CD4-positive, alpha-beta T cell (primary cell): ENCODE measurements around the gene RPL36. TPM values are rescaled to one million over a fixed set of nuclear protein-coding genes. Genes with fewer than 3 reads are reported as not detected.
"Not testable (repeated sequence)": the region's sequence is repeated elsewhere in the genome, so short reads cannot be mapped to it uniquely, and the experiment has no call there.

ENCODE experiments used
- ATAC-seq: fragments of 200-7000 bp; cut with Tn5 transposase; one replicate; pipeline ENCODE4 v1.10.0; 2022; ENCODE audit warnings: mild to moderate bottlenecking; ENCODE audit not compliant: poor library complexity
- CTCF ChIA-PET: fragments of 350-600 bp; sonication (Branson Sonifier 250); formaldehyde crosslinking; loops from one replicate; lab custom pipeline; 2021; ENCODE audit warnings: antibody characterized with exemption, inconsistent platforms; lab: Charles Lee
- POLR2A ChIA-PET: fragments of 350-600 bp; sonication (Branson Sonifier 250); formaldehyde crosslinking; loops from one replicate; lab custom pipeline; 2021; ENCODE audit warnings: antibody characterized with exemption, inconsistent platforms; lab: Charles Lee
- DNase-seq, 14 experiments: peaks; one replicate each; pipeline ENCODE4 v3.0.0-alpha.2; 2013 to 2020; ENCODE audit warnings: mixed read lengths in 2 of 14
- H3K27ac ChIP-seq, 2 donors: one replicate each; pipeline versions ENCODE4 v1.5.1 to v1.7.0; 2013; ENCODE audit warnings: low read length in 2 of 2, low read depth in 1 of 2, mild to moderate bottlenecking in 1 of 2
- H3K27me3 ChIP-seq, 2 experiments: 1 replicate in 1 of 2; 2 replicates in 1 of 2; pipeline versions ENCODE4 v1.6.1 to v1.7.0; 2013; ENCODE audit warnings: low read length in 2 of 2, control low read depth in 1 of 2, mild to moderate bottlenecking in 1 of 2, moderate library complexity in 1 of 2; ENCODE audit not compliant: insufficient read depth in 2 of 2, control insufficient read depth in 1 of 2
- H3K36me3 ChIP-seq: one replicate; pipeline ENCODE4 v1.6.1; 2013; ENCODE audit warnings: low read length, control low read depth; ENCODE audit not compliant: insufficient read depth
- H3K4me1 ChIP-seq: one replicate; pipeline ENCODE4 v1.6.1; 2013; ENCODE audit warnings: low read length, control low read depth; ENCODE audit not compliant: insufficient read depth
- H3K4me3 ChIP-seq: one replicate; pipeline ENCODE4 v1.5.1; 2013; ENCODE audit warnings: mild to moderate bottlenecking, low read length, moderate library complexity
- H3K9me3 ChIP-seq, 2 experiments: 1 replicate in 1 of 2; 2 replicates in 1 of 2; pipeline versions ENCODE4 v1.6.1 to v1.7.0; 2013; ENCODE audit warnings: low read length in 2 of 2, mild to moderate bottlenecking in 2 of 2, control low read depth in 1 of 2, moderate library complexity in 1 of 2; ENCODE audit not compliant: control insufficient read depth in 1 of 2, insufficient read depth in 1 of 2
- H3K27ac Mint-ChIP-seq: one replicate; pipeline ENCODE4 v1.8.0; 2020; ENCODE audit warnings: mixed read lengths
- H3K27me3 Mint-ChIP-seq: one replicate; pipeline ENCODE4 v1.8.0; 2021; ENCODE audit warnings: mixed read lengths
- H3K36me3 Mint-ChIP-seq: one replicate; pipeline ENCODE4 v1.8.0; 2021; ENCODE audit warnings: low read depth, mixed read lengths
- H3K4me1 Mint-ChIP-seq: one replicate; pipeline ENCODE4 v1.8.0; 2021; ENCODE audit warnings: low read depth, mixed read lengths
- H3K4me3 Mint-ChIP-seq: one replicate; pipeline ENCODE4 v1.8.0; 2020; ENCODE audit warnings: mild to moderate bottlenecking, mixed read lengths
- H3K9me3 Mint-ChIP-seq: one replicate; pipeline ENCODE4 v1.8.0; 2020; ENCODE audit warnings: mixed read lengths
- CTCF ChIP-seq: fragments of 200-600 bp; IDR thresholded peaks from one replicate; pipeline ENCODE4 v1.8.0; 2022; ENCODE audit warnings: antibody characterized with exemption, mild to moderate bottlenecking
- intact Hi-C, 2 experiments: fragments of 100-400 bp; cut with DNase I in 1 of 2; cut with micrococcal nuclease in 1 of 2; formaldehyde crosslinking; loops; one replicate each; pipeline versions ENCODE4 v1.15.1 to v1.9.0; 2023 to 2025; cut with DNase I, micrococcal nuclease
- total RNA-seq, 174 experiments: library from RNA in 2 of 174; stranded (reverse) in 2 of 174; gene quantifications; one replicate each; pipeline ENCODE4 v1.2.3 and lab custom pipeline; 2021 to 2026

The RPL36 gene
- total RNA-seq, 2 experiments from 2014 or later = 1,509 to 1,565 TPM

GRCh38 chr19:5688262-5688881 is 1.7 kb upstream of the RPL36 start:
- H3K4me3 ChIP-seq, H3K27ac ChIP-seq, H3K27me3 ChIP-seq, DNase-seq, CTCF ChIA-PET, H3K27me3 Mint-ChIP-seq, H3K9me3 ChIP-seq, ATAC-seq, H3K9me3 Mint-ChIP-seq: not testable (repeated sequence)
- Mint-ChIP-seq H3K4me3 (peak overlapping the region; percentile 79), H3K36me3 (peaks cover 29% of the 10 kb centered on the region), H3K4me1 (peaks cover 43% of the 10 kb centered on the region), H3K27ac (peak overlapping the region; percentile 64)
- Histone ChIP-seq H3K36me3 (peaks cover 20% of the 10 kb centered on the region), H3K4me1 (peaks cover 54% of the 10 kb centered on the region)
- intact Hi-C loops = loop anchor here in 1 of 2 experiments (10.0 kb wide), 3 partner anchors 286 to 894 kb away; partner anchors contain the start of genes CLPP, FEM1A and RANBP3
- POLR2A ChIA-PET = interaction anchor here (2.9 kb wide), 2 partner anchors 32 to 216 kb away, joined by 12 to 29 read pairs; partner anchors contain the start of genes CATSPERD, LONP1, NDUFA11 and VMAC

GRCh38 chr19:5690955-5691821 is 1.1 kb downstream of the RPL36 start:
- Histone ChIP-seq H3K9me3 (peaks cover 0 to 6% of the 10 kb centered on the region in 2 experiments), H3K4me1 (peaks cover 50% of the 10 kb centered on the region), H3K27me3 (no peaks in the 10 kb centered on the region), H3K4me3 (peak overlapping the region; percentile 100), H3K36me3 (peaks cover 47% of the 10 kb centered on the region), H3K27ac (peak overlapping the region; percentile 91 to 95)
- DNase-seq = peak in 7 of 14 experiments; percentile 17 to 66 (median 37)
- ATAC-seq = peak; percentile 24
- Mint-ChIP-seq H3K36me3 (peaks cover 52% of the 10 kb centered on the region), H3K9me3 (no peaks in the 10 kb centered on the region), H3K27ac (peak overlapping the region; percentile 96), H3K27me3 (no peaks in the 10 kb centered on the region), H3K4me1 (peaks cover 42% of the 10 kb centered on the region), H3K4me3 (peak overlapping the region; percentile 96)
- ChIA-PET CTCF (interaction anchor here (1.3 to 2.6 kb wide), 3 partner anchors 25 to 30 kb away, joined by 6 to 20 read pairs (median 7); partner anchors contain the start of genes CATSPERD and LONP1), POLR2A (interaction anchor here (0.7 to 3.1 kb wide), 10 partner anchors 12 to 332 kb away, joined by 3 to 51 read pairs (median 4); partner anchors contain the start of genes CATSPERD, DUS3L, LONP1 and NDUFA11)
- no peak for TF ChIP-seq CTCF
- intact Hi-C loops = loop anchor here (1.0 to 2.0 kb wide), 2 partner anchors 29 to 102 kb away; partner anchors contain the start of genes CATSPERD (in 2 of the 2) and LONP1 (in 2 of the 2)

GRCh38 chr19:5691822-5692722 is 2.0 kb downstream of the RPL36 start:
- Mint-ChIP-seq H3K36me3 (peaks cover 58% of the 10 kb centered on the region), H3K4me3 (peak overlapping the region; percentile 96), H3K4me1 (peaks cover 37% of the 10 kb centered on the region), H3K9me3 (no peaks in the 10 kb centered on the region), H3K27ac (peak overlapping the region; percentile 96), H3K27me3 (no peaks in the 10 kb centered on the region)
- H3K27me3 ChIP-seq = no peaks in the 10 kb centered on the region
- POLR2A ChIA-PET = interaction anchor here (0.7 to 3.1 kb wide), 5 partner anchors 26 to 331 kb away, joined by 4 to 51 read pairs (median 6); partner anchors contain the start of genes CATSPERD, LONP1, SAFB and SAFB2
- peaks cover 0 to 6% of the 10 kb centered on the region in 2 experiments for H3K9me3 ChIP-seq
- CTCF ChIA-PET = interaction anchor here (2.6 kb wide), 1 partner anchor 29 kb away, joined by 20 read pairs; the partner anchor contains the start of genes CATSPERD and LONP1
- H3K27ac ChIP-seq = peak overlapping the region; percentile 31 to 95
- peak overlapping the region; percentile 100 for H3K4me3 ChIP-seq
- H3K36me3 ChIP-seq = peaks cover 56% of the 10 kb centered on the region
- intact Hi-C loops = loop anchor here in 1 of 2 experiments (2.0 kb wide), 1 partner anchor 101 kb away; no protein-coding TSS in a partner anchor
- peaks cover 42% of the 10 kb centered on the region for H3K4me1 ChIP-seq
- peak in 2 of 14 experiments; percentile 27 to 49 for DNase-seq
- no peak for TF ChIP-seq CTCF
- no peak for ATAC-seq
